Left hindlimb (tissue), 1 donor: ENCODE measurements around the gene HAUS8.
"Not testable (repeated sequence)": the region's sequence is repeated elsewhere in the genome, so short reads cannot be mapped to it uniquely, and the experiment has no call there.

Source experiments
- DNase-seq: peaks from one replicate; pipeline ENCODE4 v3.0.0-alpha.2; 2018

The HAUS8 gene

DNA sequence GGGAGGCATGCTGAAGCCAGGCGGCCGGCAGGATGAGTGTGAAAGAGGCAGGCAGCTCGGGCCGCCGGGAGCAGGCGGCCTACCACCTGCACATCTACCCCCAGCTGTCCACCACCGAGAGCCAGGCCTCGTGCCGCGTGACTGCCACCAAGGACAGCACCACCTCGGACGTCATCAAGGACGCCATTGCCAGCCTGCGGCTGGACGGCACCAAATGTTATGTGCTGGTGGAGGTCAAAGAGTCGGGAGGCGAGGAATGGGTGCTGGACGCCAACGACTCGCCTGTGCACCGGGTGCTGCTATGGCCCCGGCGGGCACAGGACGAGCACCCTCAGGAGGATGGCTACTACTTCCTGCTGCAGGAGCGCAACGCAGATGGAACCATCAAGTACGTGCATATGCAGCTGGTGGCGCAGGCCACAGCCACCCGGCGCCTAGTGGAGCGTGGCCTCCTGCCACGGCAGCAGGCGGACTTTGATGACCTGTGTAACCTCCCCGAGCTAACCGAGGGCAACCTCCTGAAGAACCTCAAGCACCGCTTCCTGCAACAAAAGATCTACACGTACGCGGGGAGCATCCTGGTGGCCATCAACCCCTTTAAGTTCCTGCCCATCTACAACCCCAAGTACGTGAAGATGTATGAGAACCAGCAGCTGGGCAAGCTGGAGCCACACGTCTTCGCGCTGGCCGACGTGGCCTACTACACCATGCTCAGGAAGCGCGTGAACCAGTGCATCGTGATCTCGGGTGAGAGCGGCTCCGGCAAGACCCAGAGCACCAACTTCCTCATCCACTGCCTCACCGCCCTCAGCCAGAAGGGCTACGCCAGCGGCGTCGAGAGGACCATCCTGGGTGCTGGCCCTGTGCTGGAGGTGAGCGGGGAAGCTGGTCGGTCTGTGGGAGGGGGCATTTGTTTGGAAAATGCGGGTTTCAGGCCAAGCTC, 26.7 kb upstream of the HAUS8 start:
- DNase-seq: no peak

DNA sequence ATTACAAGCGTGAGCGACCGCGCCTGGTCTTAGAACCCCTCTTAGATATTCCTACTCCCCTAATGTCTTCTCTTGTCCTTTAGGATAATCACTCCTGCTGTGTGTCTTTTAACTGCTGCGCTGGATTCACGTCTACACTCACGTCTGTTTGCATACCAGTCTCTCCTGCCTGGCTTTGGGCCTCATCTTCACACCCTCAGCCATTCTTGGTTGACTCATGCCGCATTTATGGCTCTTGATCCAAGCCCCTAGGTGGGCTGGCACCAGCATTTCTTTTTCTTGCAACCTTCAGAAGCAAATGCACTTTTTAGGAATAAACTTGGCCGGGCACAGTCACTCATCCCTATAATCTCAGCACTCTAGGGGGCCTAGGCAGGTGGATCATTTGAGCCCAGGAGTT, 23.1 kb upstream of the HAUS8 start:
- no peak for DNase-seq

DNA sequence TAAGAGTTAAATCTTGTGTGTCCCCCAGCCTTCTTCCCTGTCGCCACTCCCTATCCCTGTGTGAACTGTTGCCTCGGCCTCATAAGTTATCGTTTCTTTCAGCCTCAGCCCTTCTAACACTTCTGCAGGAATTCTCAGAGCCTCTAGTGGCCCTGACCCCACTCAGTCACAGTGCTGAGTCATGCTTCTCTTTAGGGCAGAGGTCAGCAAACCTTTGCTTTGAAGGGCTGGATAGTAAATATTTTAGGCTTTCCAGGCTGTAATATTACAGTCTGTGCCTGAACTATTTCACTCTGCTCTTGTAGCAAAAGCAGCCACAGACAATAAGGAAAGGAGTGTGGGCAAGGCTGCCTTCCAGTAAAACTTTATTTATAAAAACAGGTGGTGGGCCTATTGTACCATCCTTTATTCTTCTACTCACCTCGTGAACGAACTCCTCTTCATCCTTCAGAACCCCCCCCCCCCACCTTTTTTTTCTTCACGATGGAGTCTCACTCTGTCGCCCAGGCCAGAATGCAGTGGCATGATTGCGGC, 22.4 kb upstream of the HAUS8 start:
- DNase-seq: no peak

DNA sequence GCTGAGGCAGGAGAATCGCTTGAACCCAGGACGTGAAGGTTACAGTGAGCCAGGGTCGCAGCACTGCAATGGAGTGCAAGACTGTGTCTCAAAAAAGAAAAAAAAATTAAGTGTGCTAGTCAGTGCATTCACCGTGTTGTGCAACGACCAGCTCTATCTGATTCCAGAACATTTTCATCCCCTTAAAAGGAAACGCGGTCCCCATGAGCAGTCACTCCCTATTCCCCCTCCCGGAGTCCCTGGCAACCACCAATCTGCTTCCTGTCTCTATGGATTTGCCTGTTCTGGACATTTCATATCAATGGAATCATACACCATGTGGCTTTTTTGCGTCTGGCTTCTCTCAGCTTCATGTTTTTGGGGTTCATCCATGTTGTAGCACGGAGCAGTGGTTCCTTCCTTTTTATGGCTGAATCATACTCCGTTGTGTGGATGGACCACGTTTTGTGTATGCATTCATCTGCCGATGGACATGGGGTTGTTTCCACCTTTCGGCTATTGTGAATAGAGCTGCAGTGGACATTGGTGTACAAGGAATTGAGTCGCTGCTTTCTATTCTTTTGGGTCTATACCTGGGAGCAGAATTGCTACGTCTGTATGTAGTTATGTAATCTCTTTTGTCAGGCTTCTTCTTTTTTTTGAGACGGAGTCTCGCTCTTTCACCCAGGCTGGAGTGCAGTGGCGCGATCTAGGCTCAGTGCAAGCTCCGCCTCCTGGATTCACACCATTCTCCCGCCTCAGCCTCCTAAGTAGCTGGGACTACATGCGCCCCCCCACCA, 20.1 kb upstream of the HAUS8 start:
- DNase-seq: no peak

DNA sequence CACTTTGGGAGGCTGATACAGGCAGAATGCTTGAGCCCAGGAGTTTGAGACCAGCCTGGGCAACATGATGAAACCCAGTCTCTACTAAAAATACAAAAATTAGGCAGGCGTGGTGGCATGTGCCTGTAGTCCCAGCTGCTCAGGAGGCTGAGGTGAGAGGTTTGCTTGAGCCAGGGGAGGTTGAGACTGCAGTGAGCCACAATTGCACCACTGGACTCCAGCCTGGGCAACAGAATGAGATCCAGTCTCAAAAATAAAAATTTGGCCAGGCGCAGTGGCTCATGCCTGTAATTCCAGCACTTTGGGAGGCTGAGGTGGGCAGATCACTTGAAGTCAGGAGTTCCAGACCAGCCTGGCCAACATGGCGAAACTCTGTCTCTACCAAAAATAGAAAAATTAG, 19.4 kb upstream of the HAUS8 start:
- not testable (repeated sequence) for DNase-seq

DNA sequence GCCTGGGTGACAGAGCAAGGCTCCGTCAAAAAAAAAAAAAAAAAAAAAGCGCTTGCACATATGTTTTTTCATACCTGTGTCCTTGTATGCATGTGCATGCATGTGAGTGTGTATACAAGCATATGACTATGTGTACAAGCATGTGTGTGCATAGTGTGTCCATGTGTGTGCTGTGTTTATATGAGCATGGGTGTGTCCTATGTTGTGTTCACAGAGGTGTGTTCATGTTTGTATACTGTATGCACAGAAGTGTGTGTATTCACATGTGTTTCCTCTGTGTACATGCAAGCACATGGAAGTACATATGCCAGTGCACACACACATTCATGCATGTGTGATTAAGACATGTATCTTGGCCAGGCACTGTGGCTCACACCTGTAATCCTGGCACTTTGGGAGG, 17.4 kb upstream of the HAUS8 start:
- no peak for DNase-seq

DNA sequence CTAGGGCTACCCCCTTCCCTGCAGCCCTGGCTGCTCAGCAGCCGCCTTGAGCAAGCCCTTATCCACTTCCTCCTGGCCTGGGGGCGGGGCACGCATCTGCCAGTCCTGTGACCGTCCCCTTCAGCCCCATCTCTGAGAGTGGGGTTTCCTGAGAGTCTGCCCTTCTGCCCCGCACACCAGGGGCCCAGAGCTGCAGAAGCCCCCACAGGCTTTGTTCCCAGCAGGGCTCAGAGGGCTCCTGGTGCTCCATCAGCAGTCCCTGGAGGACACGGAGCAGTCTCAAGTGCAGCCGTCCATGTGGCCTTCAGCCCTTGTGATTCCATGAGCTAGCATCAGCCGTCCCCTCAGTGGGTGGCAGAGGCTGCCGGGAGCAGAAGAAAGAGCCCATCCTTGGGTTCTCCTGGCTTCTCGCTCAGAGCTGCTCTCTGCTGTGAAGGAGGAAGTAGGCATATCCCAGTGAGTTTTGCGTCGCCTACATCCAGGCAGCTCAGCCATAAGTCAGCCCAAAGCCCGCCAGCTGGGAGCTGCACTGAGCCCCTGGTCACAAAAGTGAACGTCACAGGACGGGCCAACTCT, 16.6 kb upstream of the HAUS8 start:
- no peak for DNase-seq

DNA sequence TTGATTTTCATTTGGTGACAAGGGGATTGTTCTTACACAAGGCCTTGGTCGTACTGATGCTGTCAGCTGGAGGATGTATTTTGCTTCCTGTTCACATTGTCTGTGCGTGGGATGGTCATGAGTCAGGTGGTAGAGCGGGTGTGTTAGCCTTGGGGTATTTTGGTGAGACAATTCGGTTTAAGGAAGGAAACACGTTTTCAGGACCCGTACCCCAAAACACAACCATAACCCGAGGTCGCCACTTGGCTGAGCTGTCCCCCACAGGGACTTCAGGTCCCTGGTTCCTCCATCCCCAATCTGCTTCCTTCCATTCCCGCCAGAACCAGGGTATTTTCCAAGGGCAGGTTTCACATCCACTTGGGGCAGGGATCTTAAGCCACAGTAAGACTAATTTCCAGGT, 15.3 kb upstream of the HAUS8 start:
- DNase-seq: no peak

DNA sequence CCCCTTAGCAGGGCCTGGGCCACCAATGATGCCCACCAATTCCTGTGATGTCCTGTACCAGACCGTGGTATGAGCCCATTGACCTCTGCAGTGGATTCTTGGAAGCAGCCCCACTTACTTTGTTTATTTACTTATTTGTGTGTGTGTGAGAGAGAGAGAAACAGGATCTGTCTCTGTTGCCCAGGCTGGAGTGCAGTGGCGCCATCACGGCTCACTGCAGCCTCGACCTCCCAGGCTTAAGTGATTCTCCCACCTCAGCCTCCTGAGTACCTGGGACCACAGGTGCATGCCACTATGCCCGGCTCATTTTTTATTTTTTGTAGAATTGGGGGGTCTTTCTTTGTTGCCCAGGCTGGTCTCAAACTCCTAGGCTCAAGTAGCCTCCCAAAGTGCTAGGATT, 13.3 kb upstream of the HAUS8 start:
- DNase-seq: no peak

DNA sequence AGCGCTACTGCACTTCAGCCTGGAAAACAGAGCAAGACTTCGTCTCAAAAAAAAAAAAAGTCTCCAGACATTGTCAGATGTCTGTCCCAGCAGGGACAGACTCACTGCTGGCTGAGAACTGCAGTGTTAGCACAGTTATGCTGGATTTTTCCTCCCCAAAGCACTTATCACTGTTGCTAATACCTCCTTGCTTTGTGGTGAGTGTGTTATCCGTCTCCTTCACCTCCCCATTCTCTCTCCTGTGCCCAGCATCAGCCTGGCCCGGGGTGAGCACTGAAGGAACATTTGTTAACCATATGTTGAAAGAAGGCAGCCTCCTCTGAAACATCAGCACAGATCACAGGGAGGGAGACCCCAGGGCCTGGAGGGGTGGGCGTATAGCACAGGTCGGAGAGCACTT, 11.6 kb upstream of the HAUS8 start:
- no peak for DNase-seq

DNA sequence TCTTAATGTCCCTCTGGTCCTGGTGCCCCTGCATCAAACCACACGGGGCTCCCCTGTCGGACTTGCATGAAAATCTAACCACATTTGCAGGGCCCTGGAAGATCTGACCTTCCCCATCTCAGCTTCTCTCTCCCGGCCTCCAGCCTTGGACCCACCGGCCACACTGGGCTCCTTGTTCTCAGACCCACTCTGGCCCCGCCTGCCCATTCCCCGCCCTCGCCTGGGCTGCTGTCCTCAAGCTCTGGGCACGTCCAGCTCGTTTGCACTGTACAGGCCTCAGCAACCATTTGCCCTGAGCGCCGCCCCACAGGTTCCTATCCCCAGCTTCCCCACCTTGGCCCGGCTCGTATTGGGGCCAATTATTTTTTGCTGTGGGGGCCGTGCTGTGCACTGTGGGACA, 10.9 kb upstream of the HAUS8 start:
- DNase-seq: peak; percentile 68

DNA sequence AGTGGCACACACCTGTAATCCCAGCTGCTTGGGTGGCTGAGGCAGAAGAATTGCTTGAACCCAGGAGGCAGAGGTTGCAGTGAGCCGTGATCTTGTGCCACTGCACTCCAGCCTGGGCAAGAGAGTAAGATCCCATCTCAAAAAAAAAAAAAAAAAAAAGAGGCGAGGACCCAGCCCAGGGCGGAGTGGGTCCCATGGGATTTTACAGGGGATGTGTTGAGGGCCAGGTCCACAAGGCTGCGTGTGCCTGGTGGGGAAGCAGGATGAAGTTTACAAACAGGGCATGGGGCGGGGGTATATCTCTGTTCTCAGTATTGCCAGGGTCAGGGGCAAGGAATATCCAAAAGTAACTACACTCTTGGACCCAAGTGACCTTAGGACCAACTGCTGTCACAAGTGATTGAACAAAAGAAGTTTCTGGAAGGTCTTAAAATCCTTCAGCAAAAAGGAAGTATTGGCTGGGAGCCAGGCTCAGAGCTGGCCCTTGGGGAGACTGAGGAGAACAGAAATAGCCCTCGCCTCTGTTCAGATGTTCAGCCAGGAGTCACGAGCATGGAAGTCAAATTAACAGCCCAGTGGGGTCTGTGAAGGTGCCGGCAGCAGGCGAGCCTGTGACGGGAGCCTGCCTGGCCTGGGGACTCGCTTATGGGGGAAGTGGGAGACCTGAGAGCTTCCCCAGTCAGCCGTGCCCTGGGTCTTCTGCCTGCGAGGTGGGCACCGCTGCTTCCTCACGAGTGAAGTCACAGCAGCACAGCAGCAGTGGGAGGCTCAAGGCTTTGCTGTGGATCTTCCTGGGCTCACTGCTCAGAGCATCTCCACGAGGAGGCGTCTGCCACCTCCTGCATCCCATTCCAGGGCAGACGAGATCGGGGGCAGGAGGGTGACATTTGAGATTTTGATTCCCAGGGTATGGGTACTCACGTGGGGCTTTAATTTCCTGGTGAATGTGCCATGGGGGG, 6.7 kb upstream of the HAUS8 start:
- DNase-seq: no peak

DNA sequence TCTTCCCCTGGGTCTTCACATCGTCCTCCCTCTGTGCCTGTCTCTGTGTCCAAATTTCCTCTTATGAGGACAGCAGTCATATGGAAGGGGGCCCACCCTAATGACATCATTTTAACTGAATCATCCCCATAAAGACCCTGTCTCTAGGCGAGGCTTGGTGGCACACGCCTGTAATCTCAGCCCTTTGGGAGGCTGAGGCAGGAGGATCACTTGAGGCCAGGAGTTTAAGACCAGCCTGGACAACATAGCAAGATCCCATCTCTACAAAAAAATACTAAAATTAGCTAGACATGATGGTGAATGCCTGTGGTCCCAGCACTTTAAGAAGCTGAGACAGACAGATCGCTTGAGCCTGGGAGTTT, 5.2 kb upstream of the HAUS8 start:
- DNase-seq: no peak

DNA sequence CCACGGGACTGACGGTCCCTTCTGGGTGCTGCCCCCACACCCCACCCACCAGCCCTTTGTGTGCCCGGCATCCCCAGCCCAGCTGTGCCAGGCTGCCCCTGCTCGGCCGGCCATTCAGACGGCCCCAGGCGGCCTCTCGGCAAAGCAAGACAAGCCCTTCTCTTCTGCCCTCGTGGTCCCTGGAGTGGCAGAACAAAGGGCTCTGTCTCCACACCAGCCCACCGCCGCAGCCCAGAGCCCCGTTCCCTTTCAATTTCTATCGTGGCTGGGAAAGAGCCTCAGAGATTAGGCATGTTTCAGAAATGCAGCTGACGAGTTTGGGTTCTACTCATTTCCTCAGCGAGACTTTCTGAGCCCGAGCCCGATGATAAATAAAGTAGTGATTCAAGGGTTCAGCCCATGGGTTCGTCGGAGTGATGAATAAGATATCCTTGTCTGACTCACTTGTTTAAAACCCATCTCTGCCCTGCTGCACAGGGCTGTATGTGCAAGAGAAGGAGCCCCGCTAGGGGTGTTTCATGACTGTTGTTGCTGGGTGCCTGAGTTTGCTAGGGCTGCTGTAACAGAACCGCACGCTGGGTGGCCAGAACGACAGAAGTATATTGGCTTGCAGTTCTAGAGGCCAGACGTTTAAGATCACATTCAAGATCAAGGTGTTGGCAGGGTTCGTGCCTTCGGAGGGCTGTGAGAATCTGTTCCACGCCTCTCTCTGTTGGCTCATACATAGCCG, 4.6 kb upstream of the HAUS8 start:
- peak; percentile 63 for DNase-seq

DNA sequence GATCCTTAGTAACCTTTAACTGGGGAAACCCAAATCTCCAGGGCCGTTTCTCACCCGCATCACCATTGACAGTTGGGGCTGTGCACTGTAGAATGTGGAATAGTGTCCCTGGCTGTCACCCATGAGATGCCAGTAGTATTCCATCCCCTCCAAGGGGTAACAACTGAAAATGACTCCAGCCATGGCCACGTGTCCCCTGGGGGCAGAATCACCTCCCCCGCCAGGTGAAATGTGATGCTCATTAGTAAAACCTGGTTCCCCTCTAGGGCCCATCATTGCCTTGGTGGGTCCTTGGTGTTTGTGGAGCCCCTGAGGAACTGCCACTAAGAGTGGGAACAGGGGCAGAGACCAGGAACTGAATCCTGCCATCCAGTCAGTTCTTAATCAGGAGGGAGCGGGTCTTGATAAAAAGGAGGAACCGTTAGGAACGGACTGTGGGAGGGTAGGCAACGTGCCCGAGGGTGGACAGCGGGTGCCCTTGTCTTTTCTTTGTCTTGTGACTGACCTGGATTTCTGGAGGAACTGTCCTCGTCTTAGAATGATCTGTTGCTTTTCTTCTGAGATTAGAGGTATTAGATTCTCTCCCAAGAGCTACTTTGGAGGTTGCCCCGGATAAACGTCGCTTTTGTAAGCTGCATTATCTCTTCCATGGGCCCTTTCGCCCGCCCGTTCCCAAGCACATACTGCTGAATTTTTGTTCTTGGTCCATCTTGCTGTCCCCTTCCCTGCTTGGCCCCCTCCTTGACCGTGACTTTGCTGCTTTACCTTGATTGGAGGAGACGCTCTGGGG, 3.9 kb upstream of the HAUS8 start:
- no peak for DNase-seq

DNA sequence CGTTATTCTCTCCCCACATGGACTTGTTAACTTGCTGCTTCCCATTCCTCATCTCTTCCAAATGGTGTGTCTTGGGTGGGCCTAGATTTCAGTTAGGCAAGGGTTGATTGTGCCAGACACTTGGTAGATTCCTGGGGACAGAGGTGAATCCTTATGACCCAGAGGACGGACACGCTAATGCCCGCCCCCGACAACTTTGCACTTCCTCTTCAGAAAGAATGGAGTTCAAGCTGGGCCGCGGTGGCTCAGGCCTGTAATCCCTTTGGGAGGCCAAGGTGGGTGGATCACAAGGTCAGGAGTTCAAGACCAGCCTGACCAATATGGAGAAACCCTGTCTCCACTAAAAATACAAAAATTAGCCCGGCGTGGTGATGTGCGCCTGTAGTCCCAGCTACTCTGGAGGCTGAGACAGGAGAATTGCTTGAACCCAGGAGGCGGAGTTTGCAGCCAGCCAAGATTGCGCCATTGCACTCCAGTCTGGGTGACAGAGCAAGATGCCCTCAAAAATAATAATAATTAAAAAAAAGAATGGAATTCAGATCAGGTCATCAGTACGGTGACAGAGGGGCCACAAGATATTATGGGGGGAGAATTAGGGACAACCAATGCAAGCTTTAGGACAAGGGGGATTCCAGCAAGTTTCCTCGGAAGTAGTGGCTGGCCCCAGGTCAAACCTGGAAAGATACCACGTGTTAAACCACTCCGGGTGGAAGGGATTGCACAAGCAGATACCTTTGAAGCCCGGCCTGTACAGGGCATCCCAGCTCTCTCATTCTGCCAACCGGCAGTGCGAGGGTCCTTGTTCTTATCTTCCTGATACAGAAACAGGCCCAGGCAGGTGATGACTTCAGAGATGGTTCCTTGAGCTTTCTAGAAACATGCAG, 3.0 kb upstream of the HAUS8 start:
- no peak for DNase-seq

DNA sequence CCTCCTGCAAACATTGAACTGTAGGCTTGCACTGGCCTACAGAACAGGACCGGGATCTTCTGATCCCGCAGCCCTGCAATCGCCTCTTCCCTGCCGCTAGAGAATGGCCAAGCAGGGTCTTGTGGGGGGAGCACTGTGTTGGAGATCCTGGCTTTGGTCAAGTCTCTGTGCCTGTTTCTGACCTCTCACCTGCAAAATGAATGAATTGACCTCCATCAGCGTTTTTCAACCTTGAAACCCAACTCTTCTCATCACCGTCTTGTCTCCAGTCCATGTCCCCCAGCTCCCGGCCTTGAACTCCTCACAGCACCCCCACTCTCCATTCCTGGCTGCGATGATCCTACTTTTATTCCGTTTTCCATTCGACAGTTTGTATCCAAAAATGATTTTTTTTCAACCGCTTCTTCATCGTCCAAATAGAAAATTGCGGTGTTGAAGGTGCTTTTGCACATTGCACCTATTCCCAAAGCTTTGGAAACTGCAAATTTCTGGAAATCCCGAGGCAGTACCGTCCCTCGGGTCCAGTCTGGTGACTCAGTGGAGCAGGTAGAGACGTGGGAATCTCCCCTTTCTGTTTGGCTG, 2.3 kb upstream of the HAUS8 start:
- no peak for DNase-seq

DNA sequence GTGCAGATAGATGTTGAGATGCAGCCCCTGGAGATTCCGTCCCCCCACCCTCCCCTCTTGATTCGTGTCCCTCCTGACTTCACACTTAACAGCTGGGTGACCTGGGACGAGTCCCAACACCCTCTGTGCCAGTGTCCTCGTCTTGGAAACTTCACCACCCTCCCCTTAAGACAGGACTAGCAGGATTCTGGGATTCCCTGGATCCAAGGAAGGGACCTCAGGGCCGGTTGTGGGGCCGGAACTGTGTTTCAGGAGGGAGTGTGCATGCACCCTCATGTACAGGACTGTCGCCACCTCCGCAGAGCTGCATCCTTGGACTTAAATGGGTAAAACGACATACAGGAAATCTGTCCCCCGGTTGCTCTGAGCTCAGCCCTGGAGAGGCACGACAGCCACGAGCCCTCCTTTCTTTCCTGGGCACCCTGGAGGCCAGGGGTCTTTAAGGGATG, 1.3 kb upstream of the HAUS8 start:
- no peak for DNase-seq

DNA sequence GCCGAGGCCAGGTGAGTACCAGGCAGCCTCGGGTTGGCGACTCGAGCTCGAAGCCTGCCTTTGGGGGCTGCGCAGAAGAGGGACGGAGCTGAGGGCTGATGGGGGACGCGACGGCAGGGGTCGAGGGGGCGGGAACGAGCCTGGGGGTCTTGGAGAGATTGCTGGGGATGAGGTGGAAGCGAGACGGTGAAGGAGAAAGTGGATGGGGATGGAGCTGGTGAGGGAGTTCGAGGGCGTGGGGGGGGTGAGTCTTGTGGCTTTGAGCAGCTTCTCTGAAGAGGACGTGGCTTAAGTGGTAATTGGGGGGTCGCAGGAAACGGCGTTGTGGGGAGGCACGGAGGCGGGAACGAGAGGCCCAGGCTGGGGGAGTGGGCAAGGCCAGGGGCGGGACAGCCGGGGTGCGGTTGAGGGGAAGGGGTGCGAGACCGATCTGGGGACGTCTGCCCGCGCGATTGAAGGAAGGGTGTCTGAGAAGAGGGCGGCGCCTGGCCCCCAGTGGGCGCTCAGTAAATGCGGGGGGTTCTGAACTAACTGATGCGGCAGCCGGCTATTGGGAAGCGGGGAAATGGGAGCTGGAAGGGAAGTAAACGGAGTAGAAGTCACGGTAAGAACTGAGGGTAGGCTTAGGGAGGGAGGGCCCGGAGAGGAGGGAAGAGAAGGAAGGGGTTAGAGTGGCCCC, 751 bp upstream of the HAUS8 start:
- peak; percentile 77 for DNase-seq
